OCI-LY3 (cell line): ENCODE data around the gene WDR18.

ENCODE experiments used
- H2AFZ ChIP-seq: fragments of 200-600, 300-600 bp; shearing (Covaris generic); 2 replicates; pipeline ENCODE4 v1.6.0; 2014; ENCODE audit warnings: antibody characterized with exemption, low read depth, low read length
- H3K27ac ChIP-seq: fragments of 200-600, 300-600 bp; sonication (generic); 2 replicates; pipeline ENCODE4 v1.5.1; 2014; ENCODE audit warnings: mild to moderate bottlenecking, low read length, moderate library complexity, mixed read lengths
- H3K27me3 ChIP-seq: fragments of 200-600, 300-600 bp; sonication (generic); 2 replicates; pipeline ENCODE4 v1.6.1; 2014; ENCODE audit warnings: low read depth, low read length, mixed read lengths
- H3K36me3 ChIP-seq: fragments of 200-600, 300-600 bp; sonication (generic); replicated peaks from 2 replicates; pipeline ENCODE3; 2014; ENCODE audit warnings: low read depth, low read length, mixed read lengths
- H3K4me1 ChIP-seq: fragments of 300-600, 200-600 bp; sonication (generic); 2 replicates; pipeline ENCODE4 v1.6.1; 2014; ENCODE audit warnings: low read length, mixed read lengths
- H3K4me2 ChIP-seq: fragments of 200-600, 300-600 bp; sonication (generic); 2 replicates; pipeline ENCODE4 v1.6.1; 2014; ENCODE audit warnings: low read length, mixed read lengths
- H3K4me3 ChIP-seq: fragments of 300-600, 200-600 bp; sonication (generic); 2 replicates; pipeline ENCODE4 v1.5.1; 2014; ENCODE audit warnings: antibody characterized with exemption, mild to moderate bottlenecking, low read length, moderate library complexity
- H3K79me2 ChIP-seq: fragments of 300-600, 200-600 bp; shearing (Covaris generic); 2 replicates; pipeline ENCODE4 v1.6.1; 2014; ENCODE audit warnings: mild to moderate bottlenecking, low read length, mixed read lengths
- H3K9ac ChIP-seq: fragments of 300-600, 200-600 bp; shearing (Covaris generic); 2 replicates; pipeline ENCODE4 v1.6.0; 2014; ENCODE audit warnings: mild to moderate bottlenecking, low read length, moderate library complexity
- H3K9me3 ChIP-seq: fragments of 200-600, 300-600 bp; shearing (Covaris generic); 2 replicates; pipeline ENCODE4 v1.6.1; 2014; ENCODE audit warnings: low read length, mixed read lengths; ENCODE audit not compliant: insufficient read depth
- H4K20me1 ChIP-seq: fragments of 200-600, 300-600 bp; sonication (generic); 2 replicates; pipeline ENCODE4 v1.6.1; 2016; ENCODE audit warnings: low read length, mixed read lengths; ENCODE audit not compliant: insufficient read depth
- EZH2phosphoT487 ChIP-seq: fragments of 200-600 bp; shearing (Covaris generic); IDR thresholded peaks from 2 replicates; pipeline ENCODE4 v1.6.1; 2018; ENCODE audit warnings: antibody characterized with exemption, mixed run types, low read depth
- TF ChIP-seq, protein P1 (sequence below): fragments of 200-600, 300-600 bp; sonication (generic); IDR thresholded peaks from 2 replicates; pipeline ENCODE4 v1.5.1; 2014; ENCODE audit warnings: antibody characterized with exemption, low read length, low read depth

The WDR18 gene

DNA sequence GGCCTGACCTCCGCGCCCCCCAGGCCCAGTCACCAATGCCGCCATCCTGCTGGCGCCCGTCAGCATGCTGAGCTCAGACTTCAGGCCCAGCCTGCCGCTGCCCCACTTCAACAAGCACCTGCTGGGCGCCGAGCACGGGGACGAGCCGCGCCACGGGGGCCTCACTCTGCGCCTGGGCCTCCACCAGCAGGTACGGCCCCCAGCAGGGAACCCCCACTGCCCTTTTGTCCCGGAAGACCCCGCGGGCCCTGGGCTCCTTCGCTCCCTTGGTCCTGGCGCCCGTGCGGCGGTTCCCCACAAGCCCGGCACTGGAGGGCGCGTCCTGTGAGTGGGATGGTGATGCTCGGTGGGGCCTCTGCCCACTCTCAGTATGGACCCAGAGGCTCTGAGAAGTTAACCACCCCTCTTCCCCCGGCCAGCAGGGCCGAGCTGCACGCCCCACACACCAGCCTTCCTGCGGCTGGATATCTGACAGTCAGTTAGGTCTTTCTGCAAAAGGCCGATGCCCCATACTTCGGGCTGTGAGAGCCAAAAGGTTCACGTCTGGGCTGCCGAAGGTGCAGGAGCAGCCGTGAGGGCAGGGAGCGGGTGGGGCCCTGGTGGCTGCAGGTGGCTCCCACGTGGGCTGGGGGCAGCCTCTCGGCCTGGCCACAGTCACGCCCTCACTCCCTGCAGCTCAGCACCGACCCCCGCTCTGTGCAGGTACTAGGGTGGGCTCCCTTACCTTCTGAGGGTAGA, 8.0 kb downstream of the WDR18 start:
- H3K4me3 ChIP-seq, result no peak overlapping the region
- H4K20me1 ChIP-seq, result no peaks in the 10 kb centered on the region
- no peaks in the 10 kb centered on the region for H3K4me1 ChIP-seq
- peaks cover 42% of the 10 kb centered on the region for H3K36me3 ChIP-seq
- H3K9ac ChIP-seq, result no peak overlapping the region
- no peak overlapping the region for H3K27ac ChIP-seq
- no peaks in the 10 kb centered on the region for H3K9me3 ChIP-seq
- H3K27me3 ChIP-seq, result no peaks in the 10 kb centered on the region
- TF ChIP-seq EZH2phosphoT487, result no peak
- TF ChIP-seq, protein P1, sequence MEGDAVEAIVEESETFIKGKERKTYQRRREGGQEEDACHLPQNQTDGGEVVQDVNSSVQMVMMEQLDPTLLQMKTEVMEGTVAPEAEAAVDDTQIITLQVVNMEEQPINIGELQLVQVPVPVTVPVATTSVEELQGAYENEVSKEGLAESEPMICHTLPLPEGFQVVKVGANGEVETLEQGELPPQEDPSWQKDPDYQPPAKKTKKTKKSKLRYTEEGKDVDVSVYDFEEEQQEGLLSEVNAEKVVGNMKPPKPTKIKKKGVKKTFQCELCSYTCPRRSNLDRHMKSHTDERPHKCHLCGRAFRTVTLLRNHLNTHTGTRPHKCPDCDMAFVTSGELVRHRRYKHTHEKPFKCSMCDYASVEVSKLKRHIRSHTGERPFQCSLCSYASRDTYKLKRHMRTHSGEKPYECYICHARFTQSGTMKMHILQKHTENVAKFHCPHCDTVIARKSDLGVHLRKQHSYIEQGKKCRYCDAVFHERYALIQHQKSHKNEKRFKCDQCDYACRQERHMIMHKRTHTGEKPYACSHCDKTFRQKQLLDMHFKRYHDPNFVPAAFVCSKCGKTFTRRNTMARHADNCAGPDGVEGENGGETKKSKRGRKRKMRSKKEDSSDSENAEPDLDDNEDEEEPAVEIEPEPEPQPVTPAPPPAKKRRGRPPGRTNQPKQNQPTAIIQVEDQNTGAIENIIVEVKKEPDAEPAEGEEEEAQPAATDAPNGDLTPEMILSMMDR, result no peak
- H2AFZ ChIP-seq, result no peak overlapping the region
- no peaks in the 10 kb centered on the region for H3K79me2 ChIP-seq
- H3K4me2 ChIP-seq, result no peak overlapping the region

- H3K79me2 ChIP-seq, result no peaks in the 10 kb centered on the region
- no peak overlapping the region for H3K4me3 ChIP-seq
- H4K20me1 ChIP-seq, result no peaks in the 10 kb centered on the region
- TF ChIP-seq, protein P1, result no peak
- no peak for TF ChIP-seq EZH2phosphoT487
- H3K4me1 ChIP-seq, result no peaks in the 10 kb centered on the region
- H2AFZ ChIP-seq, result no peak overlapping the region
- H3K9me3 ChIP-seq, result no peaks in the 10 kb centered on the region
- H3K4me2 ChIP-seq, result no peak overlapping the region
- H3K27me3 ChIP-seq, result no peaks in the 10 kb centered on the region
- H3K27ac ChIP-seq, result no peak overlapping the region
- H3K9ac ChIP-seq, result no peak overlapping the region
- peaks cover 42% of the 10 kb centered on the region for H3K36me3 ChIP-seq
Observed at GRCh38 chr19:992670-993055, 8.5 kb downstream of the WDR18 start.

GRCh38 chr19:993361-993830, 9.3 kb downstream of the WDR18 start:
- H3K9me3 ChIP-seq, result no peaks in the 10 kb centered on the region
- no peak overlapping the region for H3K4me2 ChIP-seq
- H3K79me2 ChIP-seq, result no peaks in the 10 kb centered on the region
- H3K27ac ChIP-seq, result no peak overlapping the region
- no peak overlapping the region for H3K4me3 ChIP-seq
- H2AFZ ChIP-seq, result no peak overlapping the region
- H3K27me3 ChIP-seq, result no peaks in the 10 kb centered on the region
- TF ChIP-seq, protein P1, result no peak
- no peak for TF ChIP-seq EZH2phosphoT487
- no peak overlapping the region for H3K9ac ChIP-seq
- no peaks in the 10 kb centered on the region for H3K4me1 ChIP-seq
- peaks cover 38% of the 10 kb centered on the region for H3K36me3 ChIP-seq
- no peaks in the 10 kb centered on the region for H4K20me1 ChIP-seq

GRCh38 chr19:993831-994393, 9.8 kb downstream of the WDR18 start:
- H3K9ac ChIP-seq, result no peak overlapping the region
- H2AFZ ChIP-seq, result no peak overlapping the region
- H3K27ac ChIP-seq, result no peak overlapping the region
- no peak for TF ChIP-seq EZH2phosphoT487
- TF ChIP-seq, protein P1, result no peak
- no peak overlapping the region for H3K4me3 ChIP-seq
- H3K4me1 ChIP-seq, result no peaks in the 10 kb centered on the region
- peaks cover 36% of the 10 kb centered on the region for H3K36me3 ChIP-seq
- H4K20me1 ChIP-seq, result no peaks in the 10 kb centered on the region
- H3K4me2 ChIP-seq, result no peak overlapping the region
- no peaks in the 10 kb centered on the region for H3K27me3 ChIP-seq
- no peaks in the 10 kb centered on the region for H3K9me3 ChIP-seq
- no peaks in the 10 kb centered on the region for H3K79me2 ChIP-seq
